ENCODE data around the gene BACH2.
"Not testable (repeated sequence)": the region's sequence is repeated elsewhere in the genome, so short reads cannot be mapped to it uniquely, and the experiment has no call there.

The BACH2 gene

GRCh38 chr6:89939144-89939543, 357.5 kb downstream of the BACH2 start:
- no peak for DNase-seq (ENCODE audit: low spot score)

DNA sequence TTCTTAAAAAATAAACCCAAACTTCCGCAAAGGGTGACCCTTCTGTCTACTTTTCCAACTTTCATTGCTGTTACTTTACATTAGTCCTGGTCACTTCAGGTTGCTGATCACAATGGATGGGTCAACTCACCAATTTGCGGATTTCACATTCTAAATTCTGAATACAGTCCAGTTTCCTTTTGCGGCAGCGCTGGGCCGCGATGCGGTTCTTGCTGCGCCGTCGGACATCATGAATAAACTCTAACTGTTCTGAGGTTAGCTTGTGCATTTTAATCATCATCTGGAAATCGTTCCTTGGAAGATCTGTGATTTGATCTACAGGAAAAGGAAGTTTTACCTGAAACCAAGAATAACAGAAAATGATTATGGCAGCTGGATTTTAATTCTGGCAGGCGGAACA, 358.6 kb downstream of the BACH2 start:
- no peak for DNase-seq (ENCODE audit: low spot score)

DNA sequence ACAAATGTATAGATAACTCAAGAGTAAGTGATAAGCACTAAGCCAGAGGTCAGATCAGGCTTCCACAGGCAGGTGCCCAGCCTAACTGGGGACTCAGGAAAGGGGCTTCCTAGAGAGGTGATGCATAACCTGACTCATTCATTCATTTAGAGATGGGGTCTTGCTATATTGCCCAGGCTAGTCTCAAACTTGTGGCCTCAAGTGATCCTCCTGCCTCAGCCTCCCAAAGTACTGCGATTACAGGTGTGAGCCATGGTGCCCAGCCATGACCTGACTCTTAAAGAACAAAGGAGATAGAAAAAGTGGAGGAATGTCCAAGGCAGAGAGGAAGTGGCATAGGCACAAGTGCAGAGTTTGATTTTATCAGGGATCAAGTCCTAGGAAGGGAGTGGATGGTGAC, 360.5 kb downstream of the BACH2 start:
- no peak for DNase-seq (ENCODE audit: low spot score)

DNA sequence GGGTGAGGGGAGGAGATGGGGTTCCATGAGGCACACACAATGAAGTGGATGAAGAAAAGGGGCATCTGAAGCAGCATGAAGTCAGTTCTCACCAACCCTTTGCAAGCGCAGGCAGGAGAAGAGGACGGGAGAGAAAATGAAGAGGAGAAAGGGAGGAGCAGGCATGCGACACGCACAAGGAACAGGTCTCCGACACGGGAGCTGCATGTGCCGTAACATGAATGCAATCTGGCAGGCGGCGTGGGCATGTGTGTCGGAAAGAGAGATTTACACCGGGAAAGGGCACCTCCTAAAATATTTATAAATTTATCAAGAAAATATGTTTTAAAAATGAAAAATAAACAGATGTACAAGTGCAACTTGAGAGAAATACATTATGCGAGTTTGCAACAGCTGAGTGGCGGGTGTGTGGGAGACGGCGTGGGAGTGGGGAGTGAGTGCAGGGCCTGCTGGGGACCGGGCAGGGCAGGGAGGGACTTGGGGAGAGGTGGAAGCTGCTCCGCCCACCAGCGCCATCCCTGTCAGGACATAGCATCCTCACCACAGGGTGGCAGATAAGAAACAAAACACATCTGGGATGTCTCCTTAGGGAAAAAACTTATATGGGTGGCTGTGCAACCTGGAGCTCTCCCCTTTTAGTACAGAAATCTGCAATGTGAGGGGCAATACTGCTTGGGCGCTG, 361.8 kb downstream of the BACH2 start:
- no peak for DNase-seq (ENCODE audit: low spot score)

- no peak for DNase-seq (ENCODE audit: low spot score)
Measured at GRCh38 chr6:89932245-89932802, 364.3 kb downstream of the BACH2 start.

DNA sequence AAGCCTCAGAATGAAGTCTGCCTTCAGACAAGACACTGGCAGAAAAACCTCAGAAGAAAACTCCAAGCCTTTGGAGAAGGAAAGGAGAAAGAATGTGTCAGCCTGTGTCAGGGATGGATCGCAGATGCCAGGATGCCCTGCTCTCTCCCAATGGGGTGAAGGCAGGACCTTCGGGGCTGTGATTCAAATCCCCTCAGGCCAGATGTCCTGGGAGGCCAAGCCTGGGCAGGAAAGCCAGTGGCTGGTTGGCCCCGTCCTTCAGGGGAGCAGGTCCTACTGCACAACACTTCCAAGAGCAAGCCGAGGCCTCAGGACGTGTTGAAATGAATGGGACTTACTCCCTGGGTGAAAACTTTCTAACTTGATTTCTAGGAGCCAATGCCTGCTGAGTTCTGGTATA, 365.9 kb downstream of the BACH2 start:
- DNase-seq (ENCODE audit: low spot score): no peak

GRCh38 chr6:89928604-89929003, 368.0 kb downstream of the BACH2 start:
- DNase-seq (ENCODE audit: low spot score): no peak

GRCh38 chr6:89927791-89928550, 368.7 kb downstream of the BACH2 start:
- no peak for DNase-seq (ENCODE audit: low spot score)

DNA sequence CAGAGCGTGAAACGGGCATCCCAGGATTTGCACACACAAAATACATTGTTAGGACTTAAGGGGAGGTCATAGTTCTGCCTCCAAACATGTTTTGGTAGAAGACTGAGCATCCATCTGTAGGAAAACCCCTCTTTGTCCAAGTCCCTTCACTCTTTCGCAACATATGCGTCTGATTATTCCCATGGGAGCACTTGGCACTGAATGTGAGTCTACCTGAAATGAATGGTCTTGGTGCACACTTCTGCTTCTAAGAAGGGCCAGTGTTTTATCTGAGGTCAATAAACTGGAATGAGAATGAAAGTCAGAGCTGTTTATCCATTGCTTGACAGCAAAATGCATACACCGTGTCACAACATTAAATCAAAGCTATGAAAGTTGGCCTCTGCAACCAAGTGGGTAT, 369.4 kb downstream of the BACH2 start:
- no peak for DNase-seq (ENCODE audit: low spot score)

GRCh38 chr6:89925826-89926225, 370.8 kb downstream of the BACH2 start:
- DNase-seq (ENCODE audit: low spot score): no peak

- no peak for DNase-seq (ENCODE audit: low spot score)
Measured at GRCh38 chr6:89924231-89924630, 372.4 kb downstream of the BACH2 start.

GRCh38 chr6:89921691-89922090, 375.0 kb downstream of the BACH2 start:
- DNase-seq (ENCODE audit: low spot score): no peak

DNA sequence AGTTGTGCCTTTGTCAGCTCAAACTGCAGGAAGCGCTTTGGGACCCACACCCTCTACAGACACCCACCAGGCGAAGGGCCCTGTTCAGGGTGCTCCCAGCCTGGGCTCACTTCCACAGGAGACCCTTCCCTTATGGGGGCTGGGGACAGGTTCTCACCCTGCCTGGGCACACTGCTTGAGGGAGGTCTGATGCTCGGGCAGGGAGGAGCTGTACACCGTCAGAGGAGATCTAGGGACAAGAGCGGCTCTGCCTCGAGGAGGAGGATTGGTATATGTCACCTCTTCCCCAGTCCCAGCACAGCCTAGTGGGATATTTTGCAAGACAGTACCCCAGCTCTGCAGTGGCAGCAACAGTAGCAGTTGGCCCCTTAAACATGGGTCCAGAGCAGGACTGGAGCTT, 375.4 kb downstream of the BACH2 start:
- DNase-seq (ENCODE audit: low spot score): no peak

- DNase-seq (ENCODE audit: low spot score): no peak
Measured at GRCh38 chr6:89917801-89918366, 378.8 kb downstream of the BACH2 start.

- DNase-seq (ENCODE audit: low spot score): no peak
Measured at GRCh38 chr6:89917216-89917615, 379.4 kb downstream of the BACH2 start.

DNA sequence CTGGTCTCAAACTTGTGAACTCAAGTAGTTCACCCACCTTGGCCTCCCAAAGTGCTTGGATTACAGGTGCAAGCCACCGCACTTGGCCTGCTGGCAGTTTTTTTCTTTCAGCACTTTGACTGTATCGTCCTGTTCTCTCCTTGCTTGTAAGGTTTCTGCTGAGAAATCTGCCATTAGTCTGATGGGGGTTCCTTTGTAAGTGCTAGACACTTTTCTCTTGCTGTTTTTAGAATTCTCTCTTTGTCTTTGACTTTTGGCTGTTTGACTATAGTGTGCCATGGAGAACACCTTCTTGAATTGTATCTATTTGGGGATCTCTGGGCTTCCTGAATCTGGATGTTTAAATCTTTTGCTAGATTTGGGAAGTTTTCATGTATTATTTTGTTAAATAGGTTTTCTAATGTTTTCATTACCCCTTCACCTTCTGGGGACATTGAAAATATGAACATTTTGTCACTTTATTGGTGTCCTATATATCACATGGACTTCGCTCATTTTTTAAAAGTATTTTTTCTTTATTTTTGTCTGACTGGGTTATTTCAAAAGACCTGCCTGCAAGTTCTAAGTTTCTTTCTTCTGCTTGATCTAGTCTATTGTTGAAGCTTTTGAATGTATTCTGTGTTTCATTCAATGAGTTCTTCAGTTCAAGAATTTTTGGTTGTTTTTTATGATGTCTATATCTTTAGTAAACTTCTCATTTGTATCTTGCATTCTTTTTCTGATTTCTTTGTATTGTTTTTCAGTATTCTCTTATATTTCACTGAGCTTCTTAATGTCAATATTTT, 380.3 kb downstream of the BACH2 start:
- no peak for DNase-seq (ENCODE audit: low spot score)

- no peak for DNase-seq (ENCODE audit: low spot score)
Measured at GRCh38 chr6:89910902-89911240, 385.8 kb downstream of the BACH2 start.

GRCh38 chr6:89910001-89910901, 386.4 kb downstream of the BACH2 start:
- not testable (repeated sequence) for DNase-seq (ENCODE audit: low spot score)

DNA sequence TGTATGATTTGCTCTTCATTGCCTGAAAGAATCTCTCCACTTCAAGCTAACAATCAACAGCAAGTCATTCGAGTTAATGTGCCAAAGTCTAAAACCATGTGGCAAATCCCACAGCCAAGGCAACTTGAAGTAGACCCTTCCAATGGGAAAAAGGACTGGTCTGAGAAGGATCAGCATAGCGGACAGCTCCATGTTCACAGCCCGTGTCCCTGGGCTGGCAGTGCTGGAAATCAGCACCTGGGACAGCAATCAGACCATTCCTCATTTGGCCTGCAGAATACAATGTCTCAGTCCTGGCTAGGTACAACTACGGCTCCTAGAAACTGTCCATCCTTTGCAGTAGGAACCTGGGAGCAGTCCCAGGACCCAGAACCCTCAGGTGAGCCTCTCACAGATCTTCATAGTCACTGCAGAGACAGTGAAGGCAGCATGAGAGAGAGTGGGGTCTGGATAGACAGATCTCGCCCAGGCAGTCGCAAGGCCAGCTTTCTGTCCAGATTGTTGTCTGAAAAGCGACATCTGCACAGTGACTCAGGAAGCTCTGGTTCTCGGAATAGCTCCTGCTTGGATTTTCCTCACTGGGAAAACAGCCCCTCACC, 401.3 kb downstream of the BACH2 start:
- DNase-seq (ENCODE audit: low spot score): no peak

DNA sequence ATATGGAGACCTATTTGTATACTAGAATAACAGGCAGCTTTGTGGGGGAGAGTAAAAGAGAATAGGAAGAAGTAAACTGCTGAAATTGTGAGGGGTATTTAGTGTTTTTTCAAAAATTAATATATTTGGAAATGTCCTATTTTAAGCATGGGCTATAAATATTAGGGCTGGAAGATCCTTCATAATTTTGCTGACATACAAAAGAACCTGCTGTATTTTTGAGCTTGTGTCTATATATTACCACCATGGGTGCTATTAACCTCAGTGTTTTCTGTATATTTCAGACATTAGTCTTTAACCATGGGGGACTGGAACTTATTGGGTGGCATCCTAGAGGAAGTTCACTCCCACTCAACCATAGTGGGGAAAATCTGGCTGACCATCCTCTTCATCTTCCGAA, 402.5 kb downstream of the BACH2 start, which contains the start of gene GJA10:
Gene GJA10, plus strand, starts transcription at position 301 of the 400 bp plus-strand sequence. Its CDS starts 0 bp downstream, at position 301.
- no peak for DNase-seq (ENCODE audit: low spot score)

DNA sequence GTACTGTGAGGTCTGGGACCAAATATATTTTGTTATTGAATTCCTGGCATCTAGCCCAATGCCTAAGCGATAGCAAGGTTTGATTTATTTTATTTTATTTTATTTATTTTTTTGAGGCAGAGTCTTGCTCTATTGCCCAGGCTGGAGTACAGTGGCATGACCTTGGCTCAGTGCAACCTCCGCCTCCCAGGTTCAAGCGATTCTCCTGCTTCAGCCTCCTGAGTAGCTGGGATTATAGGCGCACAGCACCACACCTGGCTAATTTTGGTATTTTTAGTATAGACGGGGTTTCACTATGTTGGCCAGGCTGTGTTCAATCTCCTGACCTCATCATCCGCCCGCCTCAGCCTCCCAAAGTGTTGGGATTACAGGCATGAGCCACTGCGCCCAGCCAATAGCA, 404.1 kb downstream of the BACH2 start:
- not testable (repeated sequence) for DNase-seq (ENCODE audit: low spot score)
